A549 (cell line): ENCODE measurements around the gene MGAT5. TPM values are rescaled to one million over a fixed set of nuclear protein-coding genes. Genes with fewer than 3 reads are reported as not detected.
A peak's percentile ranks its signal among the peaks of the same experiment; 100 is the strongest.

ENCODE experiments used
- ATAC-seq, 2 experiments: fragments of 200-7000 bp in 1 of 2; fragments of >200 bp in 1 of 2; cut with Nextera tagmentation in 1 of 2; cut with Tn5 transposase in 1 of 2; 3 replicates each; pipeline versions ENCODE4 v1.8.0 to v1.9.1; 2018 to 2020; ENCODE audit warnings: mild to moderate bottlenecking in 1 of 2, moderate library complexity in 1 of 2
- CTCF ChIA-PET: fragments of 300-600 bp; sonication (Branson Sonifier 250); formaldehyde crosslinking; extraction: SDS; loops from one replicate; lab custom pipeline; 2021; ENCODE audit warnings: antibody characterized with exemption, inconsistent platforms; lab: Yijun Ruan, JAX
- POLR2A ChIA-PET: fragments of 350-600 bp; formaldehyde crosslinking; extraction: SDS; loops from one replicate; lab custom pipeline; 2021; ENCODE audit warnings: antibody characterized with exemption, inconsistent platforms; lab: Yijun Ruan, JAX
- DNase-seq, 2 experiments: peaks; one replicate each; pipeline versions ENCODE4 v3.0.0 to v3.0.0-alpha.2; 2011 to 2016; ENCODE audit warnings: low read depth in 1 of 2, low spot score in 1 of 2
- FAIRE-seq: peaks from 2 replicates; lab custom pipeline; 2011; peaks lifted over from hg19 to GRCh38; lab: Jason Lieb, UNC
- H3K27ac ChIP-seq, 2 experiments: fragments of >200 bp; sonication (Bioruptor Twin); formaldehyde crosslinking; 3 replicates each; pipeline ENCODE4 v1.5.1; 2016 to 2017
- H3K4me1 ChIP-seq: fragments of >200 bp; sonication (Bioruptor Twin); formaldehyde crosslinking; 3 replicates; pipeline ENCODE4 v1.6.1; 2016
- H3K4me2 ChIP-seq: fragments of >200 bp; sonication (Bioruptor Twin); formaldehyde crosslinking; 3 replicates; pipeline ENCODE4 v1.6.1; 2016
- H3K4me3 ChIP-seq: fragments of >200 bp; sonication (Bioruptor Twin); formaldehyde crosslinking; 3 replicates; pipeline ENCODE4 v1.5.1; 2016
- H3K9me3 ChIP-seq: fragments of >200 bp; sonication (Bioruptor Twin); formaldehyde crosslinking; 3 replicates; pipeline ENCODE4 v1.6.1; 2016
- BHLHE40 ChIP-seq: IDR thresholded peaks from 2 replicates; pipeline ENCODE4 v1.6.1; 2012; ENCODE audit warnings: low read depth, low read length, inconsistent platforms
- CBX8 ChIP-seq: fragments of 200-600 bp; sonication (generic); IDR thresholded peaks from 2 replicates; pipeline ENCODE4 v1.6.1; 2016
- CHD2 ChIP-seq: fragments of 150-350 bp; IDR thresholded peaks from 2 replicates; pipeline ENCODE4 v1.6.1; 2014; ENCODE audit warnings: low read length; ENCODE audit not compliant: partially characterized antibody
- CTCF ChIP-seq: fragments of >200 bp; sonication (Bioruptor Twin); formaldehyde crosslinking; IDR thresholded peaks from 3 replicates; pipeline ENCODE4 v1.5.1; 2016
- E2F6 ChIP-seq: IDR thresholded peaks from 2 replicates; pipeline ENCODE4 v1.6.1; 2012; ENCODE audit warnings: low read depth, borderline replicate concordance
- FOSB ChIP-seq: fragments of 250-450 bp; sonication (Bioruptor Pico); IDR thresholded peaks from 2 replicates; pipeline ENCODE4 v1.5.0; 2020; ENCODE audit warnings: mild to moderate bottlenecking, moderate library complexity
- FOXS1 ChIP-seq: fragments of 250-450 bp; sonication (Bioruptor Pico); IDR thresholded peaks from 2 replicates; pipeline ENCODE4 v1.5.0; 2020; ENCODE audit warnings: mild to moderate bottlenecking, moderate library complexity
- HOXA7 ChIP-seq: fragments of 250-450 bp; sonication (Bioruptor Pico); IDR thresholded peaks from 2 replicates; pipeline ENCODE4 v1.5.0; 2020; ENCODE audit warnings: mild to moderate bottlenecking, moderate library complexity
- KDM5A ChIP-seq: fragments of 200-600 bp; sonication (generic); IDR thresholded peaks from 2 replicates; pipeline ENCODE4 v1.6.1; 2016; ENCODE audit warnings: antibody characterized with exemption, mild to moderate bottlenecking
- MAFK ChIP-seq: fragments of 450-650 bp; IDR thresholded peaks from 2 replicates; pipeline ENCODE4 v1.6.1; 2014; ENCODE audit not compliant: partially characterized antibody
- MAX ChIP-seq: IDR thresholded peaks from 2 replicates; pipeline ENCODE4 v1.6.1; 2012
- PBX3 ChIP-seq: IDR thresholded peaks from 2 replicates; pipeline ENCODE4 v1.6.1; 2012
- PHF8 ChIP-seq: fragments of 200-600 bp; sonication (generic); IDR thresholded peaks from 2 replicates; pipeline ENCODE4 v1.6.1; 2016; ENCODE audit warnings: low read depth, mild to moderate bottlenecking, antibody characterized with exemption, moderate library complexity, borderline replicate concordance
- RAD21 ChIP-seq, 2 experiments: fragments of >200 bp in 1 of 2; sonication (Bioruptor Twin) in 1 of 2; formaldehyde crosslinking in 1 of 2; IDR thresholded peaks in 1 of 2; conservative IDR thresholded peaks in 1 of 2; 2 replicates in 1 of 2; 3 replicates in 1 of 2; pipeline ENCODE4 v1.6.1; 2012 to 2018; ENCODE audit warnings: inconsistent platforms in 1 of 2
- RCOR1 ChIP-seq: fragments of 150-350 bp; IDR thresholded peaks from 2 replicates; pipeline ENCODE4 v1.6.1; 2014; ENCODE audit warnings: antibody characterized with exemption, low read length, low read depth
- SMC3 ChIP-seq: fragments of >200 bp; sonication (Bioruptor Twin); formaldehyde crosslinking; IDR thresholded peaks from 3 replicates; pipeline ENCODE4 v1.6.1; 2018; ENCODE audit warnings: inconsistent platforms
- SREBF2 ChIP-seq: fragments of 450-650 bp; IDR thresholded peaks from 2 replicates; pipeline ENCODE4 v1.6.1; 2014; ENCODE audit warnings: mild to moderate bottlenecking, moderate library complexity
- ZC3H11A ChIP-seq: fragments of 450-650 bp; IDR thresholded peaks from 2 replicates; pipeline ENCODE4 v1.6.1; 2014; ENCODE audit warnings: antibody characterized with exemption, mild to moderate bottlenecking
- ZFP36 ChIP-seq: fragments of 450-650 bp; IDR thresholded peaks from 2 replicates; pipeline ENCODE4 v1.6.1; 2014; ENCODE audit warnings: borderline replicate concordance; ENCODE audit not compliant: partially characterized antibody
- ZNF302 ChIP-seq: fragments of 250-450 bp; sonication (Bioruptor Pico); IDR thresholded peaks from 2 replicates; pipeline ENCODE4 v1.9.0; 2021; ENCODE audit warnings: inconsistent platforms, mild to moderate bottlenecking, moderate library complexity
- WGBS: methylation state at CpG from one replicate; pipeline ENCODE4 v1.1.6; 2017; ENCODE audit errors: missing lambda C conversion rate; 5-methylcytosine and 5-hydroxymethylcytosine counted together
- polyA plus RNA-seq, 4 experiments: library from polyadenylated mRNA; depleted of rRNA in 3 of 4; stranded (reverse); fragments of >200 nt; fragmentation: RNase III in 1 of 4; extraction: RNeasy Plus Mini Kit Qiagen cat#74134 plus additional on column Dnase treatment in 1 of 4; gene quantifications; 2 replicates in 3 of 4; 3 replicates in 1 of 4; pipeline ENCODE4 v1.2.3, GENCODE V29; 2011 to 2017
- TF ChIP-seq, protein P1 (sequence below): fragments of 450-650 bp; IDR thresholded peaks from 2 replicates; pipeline ENCODE4 v1.6.1; 2014; ENCODE audit warnings: antibody characterized with exemption

Gene MGAT5
- polyA plus RNA-seq, 2 of the 4 experiments (the other 2 are of a cell fraction) = 13.2 to 17.1 TPM

DNA sequence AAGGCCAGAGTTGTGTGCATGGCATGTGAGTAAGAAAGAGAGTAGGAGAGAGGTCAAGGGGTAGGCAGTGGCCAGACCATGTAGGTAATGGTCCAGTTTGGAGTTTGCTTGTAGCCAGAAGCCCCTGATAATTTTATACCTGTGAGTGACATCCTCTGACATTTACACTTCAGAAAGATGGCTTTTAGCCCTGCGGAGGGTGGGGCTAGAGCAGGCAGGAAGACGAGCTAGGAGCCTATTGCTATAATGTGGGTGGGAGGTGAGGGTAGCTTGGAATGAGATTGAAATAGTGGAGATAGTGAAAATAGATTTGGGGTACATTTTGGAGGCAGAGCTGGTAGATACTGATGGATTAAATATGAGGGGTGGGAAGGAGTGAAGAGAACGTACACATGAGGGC is 48.8 kb upstream of the MGAT5 start (continued):
- TF ChIP-seq HOXA7 (CRISPR knock-in tag) (no peak), E2F6 (no peak), PBX3 (no peak), BHLHE40 (no peak)
- TF ChIP-seq, protein P1, sequence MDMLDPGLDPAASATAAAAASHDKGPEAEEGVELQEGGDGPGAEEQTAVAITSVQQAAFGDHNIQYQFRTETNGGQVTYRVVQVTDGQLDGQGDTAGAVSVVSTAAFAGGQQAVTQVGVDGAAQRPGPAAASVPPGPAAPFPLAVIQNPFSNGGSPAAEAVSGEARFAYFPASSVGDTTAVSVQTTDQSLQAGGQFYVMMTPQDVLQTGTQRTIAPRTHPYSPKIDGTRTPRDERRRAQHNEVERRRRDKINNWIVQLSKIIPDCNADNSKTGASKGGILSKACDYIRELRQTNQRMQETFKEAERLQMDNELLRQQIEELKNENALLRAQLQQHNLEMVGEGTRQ = no peak

DNA sequence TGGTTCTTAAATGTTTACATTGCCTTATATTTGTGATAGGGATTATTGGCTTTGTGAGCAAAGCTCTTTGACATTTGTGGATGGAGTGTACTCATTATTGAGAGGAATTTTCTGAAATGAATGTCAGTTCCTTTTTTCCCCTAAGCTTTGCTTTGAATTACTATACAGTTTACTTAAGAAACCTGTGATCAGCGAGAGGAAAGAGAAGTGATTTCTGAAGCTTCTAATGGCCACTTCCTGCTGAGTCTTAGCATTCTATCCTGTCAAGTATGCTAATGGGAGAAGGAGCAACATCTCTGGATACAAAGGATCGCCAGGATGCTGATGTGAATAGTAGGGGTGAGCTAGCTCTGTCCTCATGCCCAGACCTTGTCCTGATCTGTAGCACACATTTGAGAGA is 47.8 kb upstream of the MGAT5 start:
- WGBS = 93% methylated on average over 2 of the region's 2 CpGs
- H3K9me3 ChIP-seq = no peaks in the 10 kb centered on the region
- FAIRE-seq = no peak
- ChIA-PET CTCF (interaction anchor here (0.7 to 4.6 kb wide), 8 partner anchors 8 to 321 kb away, joined by 3 to 70 read pairs (median 4); no protein-coding TSS in a partner anchor), POLR2A (interaction anchor here (1.1 kb wide), 1 partner anchor 88 kb away, joined by 3 read pairs; no protein-coding TSS in a partner anchor)
- no peak overlapping the region for H3K27ac ChIP-seq
- H3K4me1 ChIP-seq = no peaks in the 10 kb centered on the region
- no peak for DNase-seq
- H3K4me2 ChIP-seq = no peak overlapping the region
- no peak for ATAC-seq
- TF ChIP-seq RCOR1 = no peak
- TF ChIP-seq FOSB = no peak
- TF ChIP-seq, all 56 proteins: peak for 0
- no peak overlapping the region for H3K4me3 ChIP-seq

DNA sequence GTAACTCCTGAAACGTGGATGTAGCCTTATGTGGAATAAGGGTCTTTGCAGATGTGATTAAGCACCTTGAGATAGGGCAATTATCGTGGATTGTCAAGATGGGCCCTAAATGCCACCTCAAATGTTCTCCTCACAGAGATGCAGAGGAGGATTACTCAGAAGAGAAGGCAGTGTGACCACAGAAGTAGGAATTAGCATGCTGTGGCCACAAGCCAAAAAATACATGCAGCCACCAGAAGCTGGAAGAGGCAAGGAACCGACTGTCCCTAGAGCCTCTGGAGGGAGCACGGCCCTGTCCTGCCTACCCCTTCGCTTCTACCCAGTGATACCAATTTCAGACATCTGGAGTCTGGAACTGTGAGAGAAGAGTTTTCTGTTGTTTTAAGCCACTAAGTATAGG is 47.3 kb upstream of the MGAT5 start:
- Histone ChIP-seq H3K27ac (no peak overlapping the region), H3K4me1 (no peaks in the 10 kb centered on the region), H3K4me3 (no peak overlapping the region), H3K4me2 (no peak overlapping the region), H3K9me3 (no peaks in the 10 kb centered on the region)
- peak in 1 of 2 experiments; percentile 25; a peak in 1 of 6 replicates for ATAC-seq
- TF ChIP-seq CHD2 (no peak), KDM5A (no peak), ZFP36 (no peak), ZNF302 (CRISPR knock-in tag) (no peak), SMC3 (no peak), CBX8 (no peak), MAFK (no peak), RAD21 (conservative IDR thresholded peaks at IDR 0.05 in 1 of 2, IDR thresholded peaks at IDR 0.05 in 1 of 2) (no peak), ZC3H11A (no peak), BHLHE40 (no peak), SREBF2 (no peak), CTCF (no peak), PHF8 (no peak), RCOR1 (no peak), MAX (no peak), FOXS1 (CRISPR knock-in tag) (no peak)
- TF ChIP-seq, protein P1 = no peak
- no peak for FAIRE-seq
- ChIA-PET CTCF (interaction anchor here (0.9 to 4.6 kb wide), 12 partner anchors 8 to 320 kb away, joined by 3 to 70 read pairs (median 5); no protein-coding TSS in a partner anchor), POLR2A (no interaction called here)
- WGBS = 85% methylated on average over 5 of the region's 5 CpGs
- DNase-seq = no peak
